PFSK-1 (cell line): ENCODE data around the gene USP48.

ENCODE experiments used
- FOXP2 ChIP-seq: optimal IDR thresholded peaks from 2 replicates; pipeline ENCODE3; 2011; ENCODE audit warnings: borderline replicate concordance, control low read depth, inconsistent platforms; ENCODE audit not compliant: insufficient read depth; ENCODE audit errors: extremely low read length, extremely low read depth
- POLR2AphosphoS5 ChIP-seq: IDR thresholded peaks from 2 replicates; pipeline ENCODE4 v1.6.1; 2012; ENCODE audit warnings: low read depth, mild to moderate bottlenecking, control low read depth, low read length, moderate library complexity
- SIN3A ChIP-seq: IDR thresholded peaks from 2 replicates; pipeline ENCODE4 v1.6.1; 2012; ENCODE audit warnings: mild to moderate bottlenecking, low read length, moderate library complexity, borderline replicate concordance; ENCODE audit not compliant: insufficient read depth
- TAF1 ChIP-seq: IDR thresholded peaks from 2 replicates; pipeline ENCODE4 v1.6.1; 2012; ENCODE audit warnings: low read length, control low read depth, borderline replicate concordance; ENCODE audit not compliant: insufficient read depth
- TF ChIP-seq, protein P1 (sequence below), 2 experiments: IDR thresholded peaks; 2 replicates each; pipeline versions ENCODE4 v1.6.1 to v1.8.0; 2011 to 2012; ENCODE audit warnings: low read depth in 2 of 2, low read length in 2 of 2, control low read depth in 1 of 2, inconsistent platforms in 1 of 2, mild to moderate bottlenecking in 1 of 2, moderate library complexity in 1 of 2; ENCODE audit not compliant: insufficient read depth in 1 of 2

USP48 gene

DNA sequence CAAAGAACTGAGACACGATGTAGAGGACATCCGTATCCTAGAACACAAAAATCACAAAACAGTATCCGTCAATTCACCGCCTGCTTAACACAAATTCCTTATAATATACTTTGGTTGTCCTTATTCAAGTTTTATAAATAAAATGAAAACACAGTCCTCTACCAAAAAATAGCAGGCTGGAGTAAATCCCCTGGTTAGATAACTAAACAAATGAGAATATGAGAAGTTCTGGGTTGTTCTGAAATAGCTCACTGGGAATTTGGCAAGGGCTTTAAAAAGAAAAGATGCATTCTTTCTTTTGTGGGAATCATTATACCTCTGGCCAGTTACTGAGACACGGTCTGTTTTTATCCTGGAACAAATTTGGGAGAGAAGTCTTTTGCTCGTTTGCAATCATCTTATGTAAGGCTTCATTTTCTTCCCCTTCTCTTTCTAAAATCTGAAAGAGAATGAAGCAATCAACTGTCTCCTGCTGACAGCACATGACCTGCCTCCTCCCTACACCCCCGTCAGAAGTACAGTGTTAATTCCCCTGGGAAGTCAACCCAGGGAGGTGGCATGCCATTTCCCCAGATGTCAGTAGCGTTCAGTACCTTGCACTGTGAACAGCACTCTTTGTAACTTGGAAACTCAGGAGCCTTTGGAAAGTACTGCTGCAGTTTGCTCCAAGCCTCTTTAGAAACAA, 76.7 kb downstream of the USP48 start:
- TF ChIP-seq, protein P1, sequence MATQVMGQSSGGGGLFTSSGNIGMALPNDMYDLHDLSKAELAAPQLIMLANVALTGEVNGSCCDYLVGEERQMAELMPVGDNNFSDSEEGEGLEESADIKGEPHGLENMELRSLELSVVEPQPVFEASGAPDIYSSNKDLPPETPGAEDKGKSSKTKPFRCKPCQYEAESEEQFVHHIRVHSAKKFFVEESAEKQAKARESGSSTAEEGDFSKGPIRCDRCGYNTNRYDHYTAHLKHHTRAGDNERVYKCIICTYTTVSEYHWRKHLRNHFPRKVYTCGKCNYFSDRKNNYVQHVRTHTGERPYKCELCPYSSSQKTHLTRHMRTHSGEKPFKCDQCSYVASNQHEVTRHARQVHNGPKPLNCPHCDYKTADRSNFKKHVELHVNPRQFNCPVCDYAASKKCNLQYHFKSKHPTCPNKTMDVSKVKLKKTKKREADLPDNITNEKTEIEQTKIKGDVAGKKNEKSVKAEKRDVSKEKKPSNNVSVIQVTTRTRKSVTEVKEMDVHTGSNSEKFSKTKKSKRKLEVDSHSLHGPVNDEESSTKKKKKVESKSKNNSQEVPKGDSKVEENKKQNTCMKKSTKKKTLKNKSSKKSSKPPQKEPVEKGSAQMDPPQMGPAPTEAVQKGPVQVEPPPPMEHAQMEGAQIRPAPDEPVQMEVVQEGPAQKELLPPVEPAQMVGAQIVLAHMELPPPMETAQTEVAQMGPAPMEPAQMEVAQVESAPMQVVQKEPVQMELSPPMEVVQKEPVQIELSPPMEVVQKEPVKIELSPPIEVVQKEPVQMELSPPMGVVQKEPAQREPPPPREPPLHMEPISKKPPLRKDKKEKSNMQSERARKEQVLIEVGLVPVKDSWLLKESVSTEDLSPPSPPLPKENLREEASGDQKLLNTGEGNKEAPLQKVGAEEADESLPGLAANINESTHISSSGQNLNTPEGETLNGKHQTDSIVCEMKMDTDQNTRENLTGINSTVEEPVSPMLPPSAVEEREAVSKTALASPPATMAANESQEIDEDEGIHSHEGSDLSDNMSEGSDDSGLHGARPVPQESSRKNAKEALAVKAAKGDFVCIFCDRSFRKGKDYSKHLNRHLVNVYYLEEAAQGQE (IDR thresholded peaks at IDR 0.05; ENCODE audit: insufficient read depth in 1 of 2, low read depth in 2 of 2, low read length in 2 of 2), result peak; percentile 39 to 70; a peak in 1 of 4 replicates
- no peak for TF ChIP-seq TAF1

DNA sequence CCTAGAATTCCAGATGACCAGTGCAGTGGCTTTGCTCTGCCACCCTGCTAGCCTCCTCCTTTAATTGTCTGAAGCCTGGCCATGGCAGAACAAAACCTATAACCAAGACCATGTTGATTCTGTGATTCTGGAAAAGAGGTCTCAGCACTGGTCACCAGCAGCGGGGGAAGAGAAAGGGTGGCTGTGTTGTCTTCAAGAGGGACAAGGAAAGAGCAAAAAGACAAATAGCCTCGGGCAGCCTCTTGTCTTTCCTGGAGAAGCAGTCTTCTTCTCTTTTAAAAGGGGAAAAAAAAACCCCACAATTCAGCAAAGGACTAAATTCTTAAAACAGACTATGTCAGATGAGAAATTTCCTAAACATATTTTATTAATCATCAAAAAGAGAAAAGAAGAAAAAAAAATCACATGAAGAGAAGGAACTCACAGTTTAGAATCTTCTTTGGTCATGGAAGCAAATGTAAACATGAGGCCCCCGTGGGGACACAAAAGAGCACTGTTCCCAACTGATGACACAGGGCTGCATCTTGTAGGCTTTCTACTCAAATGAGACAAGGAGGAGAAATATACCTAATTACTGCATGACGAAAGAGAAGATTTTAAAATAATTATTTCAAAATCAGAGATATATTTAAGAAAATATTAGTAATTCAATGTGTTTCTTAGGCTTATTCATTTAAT, 77.5 kb downstream of the USP48 start:
- TF ChIP-seq, protein P1 (IDR thresholded peaks at IDR 0.05; ENCODE audit: insufficient read depth in 1 of 2, low read depth in 2 of 2, low read length in 2 of 2), result no peak
- TF ChIP-seq SIN3A (no peak), TAF1 (no peak), POLR2AphosphoS5 (no peak), FOXP2 (no peak)

DNA sequence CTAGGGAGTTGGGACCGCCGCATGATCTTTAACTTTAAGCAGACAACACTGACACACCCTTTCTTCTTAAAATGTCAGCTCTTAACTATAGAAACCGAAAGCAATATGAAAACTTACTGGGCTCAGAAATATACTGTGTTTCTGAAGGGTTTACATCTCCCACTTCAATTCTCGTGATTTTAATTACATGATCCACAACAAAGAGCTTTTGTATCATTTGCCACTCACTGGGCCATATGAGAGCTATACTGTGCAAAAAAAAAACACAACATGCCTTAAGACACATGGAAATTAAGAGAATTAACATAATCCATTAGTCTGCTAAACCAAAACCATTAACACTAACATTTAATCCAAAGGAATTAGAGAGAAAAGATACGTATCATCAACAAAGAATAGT, 78.8 kb downstream of the USP48 start:
- TF ChIP-seq, protein P1 (IDR thresholded peaks at IDR 0.05; ENCODE audit: insufficient read depth in 1 of 2, low read depth in 2 of 2, low read length in 2 of 2), result no peak
- no peak for TF ChIP-seq TAF1
- TF ChIP-seq POLR2AphosphoS5, result no peak
- TF ChIP-seq FOXP2, result no peak
- no peak for TF ChIP-seq SIN3A

DNA sequence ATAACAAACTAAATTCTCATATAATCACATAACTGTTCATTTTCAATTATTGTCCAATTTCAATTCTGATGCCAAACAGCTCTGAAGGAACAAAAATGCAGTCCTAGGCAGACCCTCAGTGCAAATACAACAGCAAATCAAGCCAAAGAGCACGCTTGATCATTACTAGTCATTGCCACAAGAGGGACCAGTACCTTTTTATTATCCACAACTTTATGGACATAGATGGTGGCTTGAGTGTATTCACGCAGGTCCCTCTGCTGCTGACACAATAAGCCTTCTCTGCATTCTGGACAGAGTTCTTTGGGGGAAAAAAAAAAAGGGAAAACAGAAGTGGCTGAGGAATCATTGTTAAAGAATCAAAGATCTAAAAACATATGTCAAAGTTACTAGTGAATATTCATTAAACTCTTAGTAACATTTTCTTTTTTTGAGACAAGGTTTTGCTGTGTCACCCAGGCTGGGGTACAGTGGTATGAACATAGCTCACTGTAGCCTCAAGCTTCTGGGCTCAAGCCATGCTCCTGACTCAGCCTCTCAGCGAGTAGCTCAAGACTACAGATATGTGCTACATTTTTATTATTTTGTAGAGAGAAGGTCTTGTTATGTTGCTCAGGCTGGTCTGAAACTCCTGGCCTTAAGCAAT, 79.5 kb downstream of the USP48 start:
- no peak for TF ChIP-seq SIN3A
- TF ChIP-seq POLR2AphosphoS5, result no peak
- TF ChIP-seq, protein P1 (IDR thresholded peaks at IDR 0.05; ENCODE audit: insufficient read depth in 1 of 2, low read depth in 2 of 2, low read length in 2 of 2), result no peak
- TF ChIP-seq FOXP2, result no peak
- no peak for TF ChIP-seq TAF1
